ENCODE results near the gene TSEN54. TPM values are rescaled to one million over a fixed set of nuclear protein-coding genes. Genes with fewer than 3 reads are reported as not detected.

The TSEN54 gene
- total RNA-seq, 1 experiment from 2014 or later, result 44.5 TPM

- H2BK12ac ChIP-seq (ENCODE audit: insufficient read length, low read depth, low read length), result no peak overlapping the region
- H3K36me3 Mint-ChIP-seq (ENCODE audit: insufficient read depth in 1 of 3, low read depth in 3 of 3), result peaks cover 0 to 20% (median 4%) of the 10 kb centered on the region in 3 experiments; a peak in 3 of 7 replicates
- DNase-seq, result peak; percentile 94
- no peak overlapping the region for H2AFZ ChIP-seq (ENCODE audit: low read length)
- H3K27ac Mint-ChIP-seq, result peak overlapping the region; percentile 39 to 95 (median 65); a peak in 5 of 7 replicates
- no peaks in the 10 kb centered on the region for H3K79me1 ChIP-seq (ENCODE audit: insufficient read depth, low read depth, low read length, poor library complexity, severe bottlenecking)
- H3K56ac ChIP-seq (ENCODE audit: insufficient read length, low read depth, low read length), result no peak overlapping the region
- H2BK15ac ChIP-seq (ENCODE audit: low read depth, low read length), result no peak overlapping the region
- peak overlapping the region; percentile 60 for H3K4me2 ChIP-seq (ENCODE audit: insufficient read depth, insufficient read length, low read length)
- H3K27ac ChIP-seq (ENCODE audit: insufficient read length, low read depth, low read length), result peak overlapping the region; percentile 3
- no peak for TF ChIP-seq CTCF (conservative IDR thresholded peaks at IDR 0.05)
- no peak overlapping the region for H2BK120ac ChIP-seq (ENCODE audit: low read depth, low read length, poor library complexity, severe bottlenecking)
- H2BK5ac ChIP-seq (ENCODE audit: insufficient read length, low read length), result no peak overlapping the region
- no peak overlapping the region for H3K4ac ChIP-seq (ENCODE audit: low read depth, low read length)
- no peaks in the 10 kb centered on the region for H3K9me3 ChIP-seq (ENCODE audit: control insufficient read depth, low read depth, low read length)
- no peak overlapping the region for H3K18ac ChIP-seq (ENCODE audit: insufficient read length, low read depth, low read length)
- no peaks in the 10 kb centered on the region for H3K9me3 Mint-ChIP-seq
- no peak overlapping the region for H4K5ac ChIP-seq (ENCODE audit: insufficient read length, low read depth, low read length)
- H3K4me1 Mint-ChIP-seq, result peaks cover 21 to 45% of the 10 kb centered on the region in 2 experiments
- H3T11ph ChIP-seq (ENCODE audit: low read length), result no peak overlapping the region
- no peaks in the 10 kb centered on the region for H3K79me2 ChIP-seq (ENCODE audit: insufficient read depth, low read length)
- no peaks in the 10 kb centered on the region for H4K20me1 ChIP-seq (ENCODE audit: control insufficient read depth, insufficient read depth, insufficient read length)
- no peak overlapping the region for H4K91ac ChIP-seq (ENCODE audit: insufficient read length, low read depth, low read length)
- H3K9ac ChIP-seq (ENCODE audit: extremely low read depth, insufficient read length, low read length), result peak overlapping the region; percentile 3
- no CpG with 5 or more reads among the region's 22 CpGs for WGBS (ENCODE audit: extremely low coverage, insufficient read length, low lambda C conversion rate)
- H2AK5ac ChIP-seq (ENCODE audit: insufficient read length, low read length), result no peak overlapping the region
- H3K23ac ChIP-seq (ENCODE audit: insufficient read length, low read depth, low read length), result no peak overlapping the region
- H3K27me3 Mint-ChIP-seq (ENCODE audit: low read depth), result no peaks in the 10 kb centered on the region
- H3K4me3 Mint-ChIP-seq, result peak overlapping the region; percentile 51 to 75
- peaks cover 5% of the 10 kb centered on the region for H3K23me2 ChIP-seq (ENCODE audit: insufficient read length, low read depth, low read length, poor library complexity, severe bottlenecking)
- no peak overlapping the region for H4K8ac ChIP-seq (replicated peaks; ENCODE audit: insufficient read length, low read depth, low read length)
- no peak overlapping the region for H2BK20ac ChIP-seq (ENCODE audit: low read depth, low read length, poor library complexity, severe bottlenecking)
- H3K27me3 ChIP-seq (ENCODE audit: insufficient read depth, low read length), result no peaks in the 10 kb centered on the region
- peaks cover 4% of the 10 kb centered on the region; the same call in 1 of the 2 replicates for H3K4me1 ChIP-seq (ENCODE audit: insufficient read depth, low read length)
- no peak overlapping the region for H3K14ac ChIP-seq (ENCODE audit: insufficient read depth, low read length)
Measured at GRCh38 chr17:75549246-75550138, 33.2 kb downstream of the TSEN54 start.

Data from H9 (cell line).